ENCODE data around the gene SHC1.
A peak's percentile ranks its signal among the peaks of the same experiment; 100 is the strongest.

Gene SHC1

GRCh38 chr1:154954541-154954940, 16.0 kb downstream of the SHC1 start:
- Mint-ChIP-seq H3K4me3 (peak overlapping the region; percentile 90), H3K36me3 (ENCODE audit: low read depth) (peaks cover 3% of the 10 kb centered on the region), H3K9me3 (no peaks in the 10 kb centered on the region), H3K27ac (peak overlapping the region; percentile 94), H3K4me1 (peaks cover 71% of the 10 kb centered on the region), H3K27me3 (no peaks in the 10 kb centered on the region)
- no peak for DNase-seq
- no peak for ATAC-seq

- no peaks in the 10 kb centered on the region for H3K9me3 Mint-ChIP-seq
- no peaks in the 10 kb centered on the region for H3K27me3 Mint-ChIP-seq
- no peak for DNase-seq
- ATAC-seq: no peak
- peak overlapping the region; percentile 90 for H3K4me3 Mint-ChIP-seq
- H3K36me3 Mint-ChIP-seq (ENCODE audit: low read depth): peaks cover 3% of the 10 kb centered on the region
- peak overlapping the region; percentile 94 for H3K27ac Mint-ChIP-seq
- H3K4me1 Mint-ChIP-seq: peaks cover 74% of the 10 kb centered on the region
These were observed 16.9 kb downstream of the SHC1 start for GRCh38 chr1:154953611-154954038.

GRCh38 chr1:154952664-154953063, 17.9 kb downstream of the SHC1 start:
- Mint-ChIP-seq H3K4me1 (peaks cover 72% of the 10 kb centered on the region), H3K4me3 (peak overlapping the region; percentile 73), H3K27ac (peak overlapping the region; percentile 93), H3K9me3 (no peaks in the 10 kb centered on the region), H3K36me3 (ENCODE audit: low read depth) (peaks cover 3% of the 10 kb centered on the region), H3K27me3 (no peaks in the 10 kb centered on the region)
- ATAC-seq: no peak
- no peak for DNase-seq

- Mint-ChIP-seq H3K9me3 (no peaks in the 10 kb centered on the region), H3K27me3 (no peaks in the 10 kb centered on the region), H3K27ac (peak overlapping the region; percentile 93), H3K36me3 (ENCODE audit: low read depth) (peaks cover 3% of the 10 kb centered on the region), H3K4me1 (peaks cover 72% of the 10 kb centered on the region), H3K4me3 (peak overlapping the region; percentile 73)
- ATAC-seq (peak; percentile 44), DNase-seq (peak; percentile 68)
These were observed 18.5 kb downstream of the SHC1 start for GRCh38 chr1:154951901-154952657.

GRCh38 chr1:154948079-154948478, 22.5 kb downstream of the SHC1 start:
- Mint-ChIP-seq H3K36me3 (ENCODE audit: low read depth) (peaks cover 3% of the 10 kb centered on the region), H3K9me3 (no peaks in the 10 kb centered on the region), H3K27ac (no peak overlapping the region), H3K27me3 (no peaks in the 10 kb centered on the region), H3K4me3 (no peak overlapping the region), H3K4me1 (peaks cover 45% of the 10 kb centered on the region)
- no peak for ATAC-seq
- DNase-seq: no peak

GRCh38 chr1:154945962-154946850, 24.3 kb downstream of the SHC1 start:
- ATAC-seq (no peak), DNase-seq (no peak)
- H3K27ac Mint-ChIP-seq: no peak overlapping the region
- H3K4me1 Mint-ChIP-seq: peaks cover 45% of the 10 kb centered on the region
- H3K9me3 Mint-ChIP-seq: no peaks in the 10 kb centered on the region
- no peak overlapping the region for H3K4me3 Mint-ChIP-seq
- peaks cover 3% of the 10 kb centered on the region for H3K36me3 Mint-ChIP-seq (ENCODE audit: low read depth)
- H3K27me3 Mint-ChIP-seq: no peaks in the 10 kb centered on the region

- ATAC-seq (no peak), DNase-seq (no peak)
- Mint-ChIP-seq H3K9me3 (no peaks in the 10 kb centered on the region), H3K4me1 (peaks cover 45% of the 10 kb centered on the region), H3K36me3 (ENCODE audit: low read depth) (no peaks in the 10 kb centered on the region), H3K27me3 (no peaks in the 10 kb centered on the region), H3K27ac (no peak overlapping the region), H3K4me3 (no peak overlapping the region)
These were observed 25.2 kb downstream of the SHC1 start for GRCh38 chr1:154945160-154945961.

- H3K36me3 Mint-ChIP-seq (ENCODE audit: low read depth): no peaks in the 10 kb centered on the region
- ATAC-seq (no peak), DNase-seq (no peak)
- no peaks in the 10 kb centered on the region for H3K27me3 Mint-ChIP-seq
- peaks cover 50% of the 10 kb centered on the region for H3K4me1 Mint-ChIP-seq
- no peaks in the 10 kb centered on the region for H3K9me3 Mint-ChIP-seq
- no peak overlapping the region for H3K27ac Mint-ChIP-seq
- no peak overlapping the region for H3K4me3 Mint-ChIP-seq
These were observed 26.0 kb downstream of the SHC1 start for GRCh38 chr1:154944401-154945159.

- peak; percentile 64 for DNase-seq
- Mint-ChIP-seq H3K36me3 (ENCODE audit: low read depth) (no peaks in the 10 kb centered on the region), H3K4me3 (no peak overlapping the region)
These were observed 26.7 kb downstream of the SHC1 start for GRCh38 chr1:154943649-154944400.

GRCh38 chr1:154941333-154942013, 29.1 kb downstream of the SHC1 start:
- Mint-ChIP-seq H3K4me3 (peak overlapping the region; percentile 3), H3K27me3 (no peaks in the 10 kb centered on the region), H3K9me3 (no peaks in the 10 kb centered on the region), H3K4me1 (peaks cover 72% of the 10 kb centered on the region), H3K27ac (peak overlapping the region; percentile 87), H3K36me3 (ENCODE audit: low read depth) (peaks cover under 1% of the 10 kb centered on the region)
- no peak for DNase-seq
- no peak for ATAC-seq

More at GRCh38 chr1:154943649-154944400, 26.7 kb downstream of the SHC1 start:
- Mint-ChIP-seq H3K4me1 (peaks cover 53% of the 10 kb centered on the region), H3K27me3 (no peaks in the 10 kb centered on the region), H3K9me3 (no peaks in the 10 kb centered on the region), H3K27ac (peak overlapping the region; percentile 21)
- no peak for ATAC-seq

- DNase-seq (no peak), ATAC-seq (peak; percentile 45)
- H3K4me3 Mint-ChIP-seq: peak overlapping the region; percentile 3
These were observed 29.8 kb downstream of the SHC1 start for GRCh38 chr1:154940651-154941194.

GRCh38 chr1:154940213-154940560, 30.4 kb downstream of the SHC1 start:
- ATAC-seq: no peak
- H3K4me3 Mint-ChIP-seq: no peak overlapping the region
- no peaks in the 10 kb centered on the region for H3K9me3 Mint-ChIP-seq
- H3K36me3 Mint-ChIP-seq (ENCODE audit: low read depth): peaks cover 2% of the 10 kb centered on the region
- no peaks in the 10 kb centered on the region for H3K27me3 Mint-ChIP-seq
- peaks cover 84% of the 10 kb centered on the region for H3K4me1 Mint-ChIP-seq
- H3K27ac Mint-ChIP-seq: no peak overlapping the region
- DNase-seq: no peak

More at GRCh38 chr1:154940651-154941194, 29.8 kb downstream of the SHC1 start:
- Mint-ChIP-seq H3K9me3 (no peaks in the 10 kb centered on the region), H3K27ac (peak overlapping the region; percentile 63), H3K27me3 (no peaks in the 10 kb centered on the region), H3K36me3 (ENCODE audit: low read depth) (peaks cover 2% of the 10 kb centered on the region), H3K4me1 (peaks cover 79% of the 10 kb centered on the region)
